Stimulated activated CD4-positive, alpha-beta T cell treated with anti-CD3 and anti-CD28 coated beads, Interleukin-15, amount 100 ng/mL, for 48 hours (primary cell): Measurements from ENCODE around the gene EXOC4.

Source experiments
- DNase-seq, 2 donors: peaks; one replicate each; pipeline ENCODE4 v3.0.0-alpha.2; 2020; ENCODE audit warnings: low read depth in 2 of 2

EXOC4 gene

DNA sequence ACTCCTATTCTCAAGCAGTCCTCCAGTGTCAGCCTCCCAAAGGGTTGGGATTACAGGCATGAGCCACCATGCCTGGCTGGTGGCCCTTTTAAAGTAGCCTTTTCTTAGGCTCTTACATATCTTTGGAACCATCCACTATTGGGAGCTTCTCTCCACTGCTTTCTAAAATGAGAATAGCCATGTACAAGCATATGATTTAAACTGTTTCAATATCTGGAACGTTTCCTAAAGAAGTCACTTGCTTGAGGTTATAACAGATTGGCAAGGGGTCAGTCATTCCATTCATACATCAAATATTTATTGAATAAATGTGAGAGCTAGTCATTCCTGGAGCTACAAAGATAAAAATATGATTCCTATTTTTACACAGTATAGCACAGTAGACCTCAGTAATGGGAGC is 776.9 kb downstream of the EXOC4 start:
- DNase-seq: no peak

DNA sequence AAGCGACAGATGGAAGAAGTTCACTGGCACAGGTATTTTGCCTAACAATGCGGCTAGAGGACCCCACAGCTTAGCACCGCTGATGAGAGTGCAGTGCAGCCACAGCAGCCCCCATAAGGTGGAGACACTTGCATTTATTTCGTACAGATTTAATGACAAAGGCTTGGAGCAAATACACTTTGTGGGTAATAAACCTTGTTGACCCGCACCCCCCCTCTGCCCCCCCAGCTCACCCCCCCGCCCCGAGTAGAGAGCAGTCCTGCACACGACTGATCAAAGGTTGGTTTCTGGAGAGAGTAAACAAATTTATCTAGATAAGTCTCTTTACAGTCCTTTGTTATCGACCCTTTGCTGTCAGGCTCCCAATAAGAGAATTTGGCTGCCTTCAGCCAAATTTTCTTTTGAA is 777.6 kb downstream of the EXOC4 start:
- DNase-seq: no peak

DNA sequence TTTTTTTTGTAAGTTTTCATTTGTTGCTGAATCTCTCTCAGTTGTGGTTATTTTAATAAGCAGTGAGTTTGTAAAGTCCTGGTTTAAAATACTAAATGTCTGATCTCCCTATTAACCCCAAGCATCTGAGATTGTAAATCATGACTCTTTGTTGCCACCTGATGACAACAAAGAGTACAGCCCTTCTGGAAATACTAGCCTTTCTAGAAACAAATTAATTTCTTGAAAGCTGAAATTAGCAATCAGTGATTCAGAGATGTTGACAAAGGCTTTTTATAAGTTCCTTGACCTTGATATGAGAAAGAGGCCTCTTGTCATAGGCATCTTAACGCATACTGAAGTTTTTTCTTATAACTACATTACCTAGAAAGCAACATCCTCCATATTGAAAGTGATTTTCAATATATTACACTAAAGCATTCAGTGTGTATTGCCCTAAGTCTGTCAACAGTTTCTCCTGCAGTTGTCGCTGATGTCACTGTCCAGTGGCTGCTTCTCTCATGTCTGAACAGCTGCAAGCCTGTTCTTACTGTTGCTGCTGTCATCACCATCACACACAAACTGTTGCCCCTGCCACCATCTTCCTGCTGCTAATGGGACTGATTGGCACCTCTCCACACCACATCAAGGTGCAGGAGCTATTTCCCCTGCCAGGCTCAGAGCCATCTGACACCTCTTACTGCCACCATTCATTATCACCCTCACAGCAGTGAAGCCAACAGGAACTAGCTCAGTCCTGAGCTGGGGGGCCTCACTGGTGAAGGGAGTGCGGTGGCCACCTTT is 779.1 kb downstream of the EXOC4 start:
- DNase-seq: no peak

DNA sequence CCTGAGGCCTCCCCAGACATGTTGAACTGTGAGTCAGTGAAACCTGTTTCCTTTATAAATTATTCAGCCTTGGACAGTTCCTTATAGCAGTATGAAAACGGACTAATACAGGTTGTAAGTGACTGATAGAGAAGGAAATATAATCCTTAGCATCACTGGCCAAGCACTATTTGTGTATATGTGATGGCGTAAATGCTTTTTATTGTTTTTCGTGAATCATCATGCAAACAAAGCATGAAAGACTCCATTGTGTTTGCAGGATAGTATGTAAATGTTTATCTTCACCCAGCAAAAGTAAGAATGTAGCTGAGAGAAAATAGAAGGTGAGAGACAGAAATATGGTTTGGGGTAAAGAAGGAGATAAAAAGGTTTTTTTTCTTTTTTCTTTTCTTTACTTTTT is 781.8 kb downstream of the EXOC4 start:
- no peak for DNase-seq

DNA sequence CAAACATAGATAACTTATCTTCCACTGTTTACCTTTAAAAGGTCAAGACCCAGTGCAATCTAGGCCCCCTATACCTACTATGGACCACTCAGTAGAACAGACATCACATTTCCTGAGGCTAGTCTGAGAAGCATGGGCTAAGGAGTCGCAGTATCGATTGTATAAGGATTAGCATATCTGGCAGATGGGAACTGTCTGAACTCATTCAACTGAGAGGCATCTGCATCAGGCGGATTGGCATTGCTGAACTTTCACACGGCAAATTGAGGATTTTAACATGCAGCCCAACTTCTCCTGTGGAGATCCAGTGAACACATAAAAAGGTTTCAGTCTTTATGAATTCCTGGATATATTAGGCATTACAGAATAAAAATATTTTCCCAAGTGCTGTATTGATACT is 785.1 kb downstream of the EXOC4 start:
- no peak for DNase-seq

DNA sequence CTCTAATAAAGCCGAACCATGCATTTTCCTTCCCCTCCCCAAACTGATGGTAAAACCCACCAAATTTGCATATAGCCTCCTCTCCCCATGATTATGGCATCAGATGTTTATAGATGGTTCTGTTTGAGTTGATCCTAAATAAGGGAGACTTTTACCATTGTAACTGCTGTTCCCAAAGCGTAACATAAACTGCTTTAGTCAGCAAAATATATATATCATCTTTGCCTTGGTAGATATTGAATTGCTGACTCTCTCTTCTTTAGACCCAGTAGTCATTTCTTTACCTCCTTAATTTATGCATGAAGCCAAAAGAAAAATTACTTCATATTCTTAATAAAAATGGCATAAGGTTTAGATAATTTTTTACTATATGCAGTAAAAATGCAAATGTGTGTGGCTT is 788.1 kb downstream of the EXOC4 start:
- no peak for DNase-seq

DNA sequence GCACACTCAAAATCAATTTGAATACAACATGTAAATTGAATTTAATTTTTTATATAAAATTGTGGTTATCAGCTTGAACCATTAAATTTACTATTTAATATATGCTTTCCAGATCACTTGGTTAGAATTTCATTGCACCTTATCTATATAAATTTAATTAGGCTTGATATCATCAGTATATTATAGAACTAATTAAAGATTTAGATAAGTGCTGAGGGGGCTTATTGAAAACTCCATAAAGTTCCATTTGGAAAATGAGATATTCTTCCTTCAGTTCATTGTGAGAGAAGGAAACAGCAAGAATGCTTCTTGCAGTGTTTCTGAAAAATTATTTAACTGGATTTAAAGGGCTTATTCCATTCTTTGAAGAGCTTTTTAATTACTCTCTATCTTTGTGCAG is 788.6 kb downstream of the EXOC4 start:
- DNase-seq: no peak

- DNase-seq: no peak
Observed at GRCh38 chr7:134042307-134042706, 789.4 kb downstream of the EXOC4 start.

DNA sequence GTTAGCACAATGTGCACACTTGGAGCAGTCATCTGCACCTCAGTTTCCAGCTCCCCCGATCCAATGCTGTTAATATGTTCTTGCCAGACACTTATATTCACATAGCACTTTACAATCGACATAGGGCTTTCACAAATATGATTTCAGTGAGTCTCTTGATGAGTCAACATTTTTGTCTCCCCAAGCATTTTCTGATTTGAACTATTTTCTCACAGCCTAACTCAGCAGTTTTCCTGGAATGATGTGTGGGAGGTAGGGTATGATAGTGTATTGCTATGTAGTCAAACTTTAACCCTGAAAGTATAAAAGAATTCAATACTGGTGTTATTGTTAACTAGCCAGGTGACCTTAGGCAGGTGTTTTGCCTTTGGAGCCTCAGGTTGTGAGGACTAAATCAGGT is 791.8 kb downstream of the EXOC4 start:
- DNase-seq: no peak

GRCh38 chr7:134045716-134046115 is 792.8 kb downstream of the EXOC4 start:
- no peak for DNase-seq

DNA sequence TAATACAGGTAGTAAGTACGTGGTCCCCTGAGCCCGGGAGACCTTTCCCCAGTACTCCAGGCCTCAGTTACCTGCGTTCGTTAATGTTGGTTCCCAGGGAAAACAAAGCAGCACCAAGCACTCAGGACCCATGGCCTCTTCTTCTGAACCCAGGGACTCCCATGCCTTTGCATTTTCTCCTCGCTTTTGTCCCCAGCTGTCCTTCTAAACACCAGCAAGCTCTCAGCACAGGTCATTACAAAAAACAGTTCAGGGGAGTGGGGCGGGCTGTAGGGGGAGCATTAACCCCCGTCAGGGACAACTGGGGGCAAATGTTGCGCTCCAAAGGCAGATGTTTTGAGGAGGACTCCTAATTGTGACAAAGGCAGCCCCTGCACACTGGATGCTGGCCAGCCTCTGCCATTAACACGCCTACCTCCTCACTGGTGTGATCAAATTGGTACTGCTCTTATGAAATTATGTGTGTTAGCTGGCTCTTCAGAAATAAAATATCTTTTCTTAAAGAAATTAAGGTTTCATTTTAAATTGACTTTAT is 793.8 kb downstream of the EXOC4 start:
- DNase-seq: no peak

DNA sequence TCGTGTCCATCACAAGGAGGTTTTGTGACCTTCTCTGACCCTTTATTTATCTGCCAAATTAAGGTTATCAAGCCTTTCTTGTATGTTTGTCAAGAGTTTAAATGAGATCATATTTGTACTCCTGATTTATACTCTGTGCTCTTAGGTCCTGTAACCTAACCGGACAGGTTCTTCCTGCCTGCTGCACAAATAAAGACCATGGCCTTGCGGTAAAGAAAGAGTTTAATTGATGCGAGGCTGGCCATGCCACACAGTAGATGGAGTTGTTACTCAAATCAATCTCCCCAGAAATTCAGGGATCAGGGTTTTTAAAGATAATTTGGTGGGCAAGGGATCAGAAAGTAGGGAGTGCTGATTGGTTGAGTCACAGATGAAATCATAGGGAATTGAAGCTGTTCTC is 794.8 kb downstream of the EXOC4 start:
- no peak for DNase-seq

DNA sequence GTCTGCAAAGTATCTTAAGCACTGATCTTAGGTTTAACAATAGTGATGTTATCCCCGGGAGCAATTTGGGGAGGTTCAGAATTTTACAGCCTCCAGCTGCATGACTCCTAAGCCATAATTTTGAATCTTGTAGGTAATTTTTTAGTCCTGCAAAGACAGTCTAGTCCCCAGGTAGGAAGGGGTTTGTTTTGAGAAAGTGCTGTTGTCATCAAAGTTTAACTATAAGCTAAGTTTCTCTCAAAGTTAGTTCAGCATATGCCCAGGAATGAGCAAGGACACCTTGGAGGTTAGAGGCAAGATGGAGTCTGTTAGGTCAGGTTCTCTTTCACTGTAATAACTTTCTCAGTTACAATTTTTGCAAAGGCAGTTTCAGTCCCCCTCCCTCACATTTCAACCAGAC is 795.3 kb downstream of the EXOC4 start:
- DNase-seq: no peak

DNA sequence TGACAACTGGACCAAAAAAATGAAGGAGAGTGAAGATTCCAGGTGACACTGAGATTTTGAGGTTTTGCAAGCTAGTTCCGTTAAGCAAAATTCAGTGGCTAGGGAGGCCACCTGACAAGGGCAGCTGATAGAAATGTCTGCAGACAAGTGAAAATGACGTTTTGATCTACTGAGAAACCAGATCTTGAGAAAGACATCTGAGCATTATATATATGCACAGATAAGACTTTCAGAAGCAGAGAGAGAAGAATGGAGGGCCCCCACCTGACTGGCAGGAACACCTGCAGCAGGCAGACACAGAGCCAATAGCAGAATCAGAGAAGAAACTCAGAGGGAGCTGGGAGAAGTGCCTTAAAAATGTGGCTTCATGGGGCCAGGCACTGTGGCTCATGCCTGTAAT is 798.1 kb downstream of the EXOC4 start:
- no peak for DNase-seq

GRCh38 chr7:134056816-134057215 is 803.9 kb downstream of the EXOC4 start:
- no peak for DNase-seq

GRCh38 chr7:134058521-134058920 is 805.6 kb downstream of the EXOC4 start:
- DNase-seq: no peak

DNA sequence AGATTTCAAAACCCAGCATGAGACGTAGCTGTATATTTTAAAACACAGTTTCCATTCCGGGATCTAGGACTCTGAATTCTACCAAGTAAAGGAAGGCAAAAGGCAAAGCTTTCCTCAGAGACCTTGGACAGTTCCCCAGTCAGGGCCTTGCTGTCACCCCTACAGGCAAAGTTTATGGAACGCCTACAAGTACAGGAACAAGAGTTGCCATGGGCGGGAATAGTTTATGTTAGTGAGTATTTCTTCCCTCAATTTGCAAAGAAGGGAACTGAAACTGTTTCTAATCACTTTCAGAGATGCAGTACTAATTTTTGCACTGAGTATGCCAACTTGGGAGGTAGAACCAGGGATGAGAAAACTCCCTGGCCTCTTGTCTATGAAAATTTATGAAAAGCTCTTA is 806.1 kb downstream of the EXOC4 start:
- no peak for DNase-seq

GRCh38 chr7:134059921-134060320 is 807.0 kb downstream of the EXOC4 start:
- no peak for DNase-seq

GRCh38 chr7:134060874-134061273 is 808.0 kb downstream of the EXOC4 start:
- no peak for DNase-seq

GRCh38 chr7:134062460-134062859 is 809.6 kb downstream of the EXOC4 start:
- no peak for DNase-seq

- no peak for DNase-seq
Observed at GRCh38 chr7:134065415-134065814, 812.5 kb downstream of the EXOC4 start.

DNA sequence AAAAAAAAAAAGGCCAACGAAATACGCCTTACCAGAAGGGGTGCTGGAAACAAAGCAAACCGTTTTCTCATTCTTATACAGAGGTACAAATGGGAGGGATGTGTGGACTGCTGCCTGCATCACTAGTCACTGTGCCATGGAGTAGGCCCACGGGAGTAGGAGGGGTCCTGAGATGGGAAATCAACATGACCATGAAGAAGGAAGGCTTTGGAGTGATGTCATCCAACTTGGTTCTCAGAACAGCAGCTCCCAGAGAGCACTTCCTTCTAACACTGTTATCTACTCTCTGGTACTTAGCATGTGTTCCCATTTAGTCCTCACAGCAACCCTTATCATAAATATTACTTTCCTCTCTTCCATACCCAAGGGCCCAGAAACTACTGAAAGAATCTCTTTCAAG is 814.3 kb downstream of the EXOC4 start:
- DNase-seq: no peak

DNA sequence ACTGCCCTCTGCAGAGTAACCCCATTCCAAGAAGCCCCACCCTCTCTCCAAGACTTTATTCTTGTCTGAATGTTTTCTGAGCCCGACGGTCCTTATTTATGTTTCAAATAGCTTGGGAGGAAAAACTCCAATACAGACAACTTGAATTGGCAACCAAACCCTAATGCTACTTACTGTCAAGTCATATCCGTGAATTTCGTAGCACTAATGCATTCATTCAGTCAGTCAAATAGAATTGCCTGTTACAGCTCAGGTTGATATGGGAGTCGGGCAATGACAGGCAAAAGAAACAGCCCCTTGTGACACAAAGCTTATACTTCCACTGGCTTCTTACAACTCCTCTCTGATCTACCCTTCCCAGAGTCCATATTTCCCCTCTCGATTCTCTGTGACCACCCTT is 815.8 kb downstream of the EXOC4 start:
- DNase-seq: no peak

DNA sequence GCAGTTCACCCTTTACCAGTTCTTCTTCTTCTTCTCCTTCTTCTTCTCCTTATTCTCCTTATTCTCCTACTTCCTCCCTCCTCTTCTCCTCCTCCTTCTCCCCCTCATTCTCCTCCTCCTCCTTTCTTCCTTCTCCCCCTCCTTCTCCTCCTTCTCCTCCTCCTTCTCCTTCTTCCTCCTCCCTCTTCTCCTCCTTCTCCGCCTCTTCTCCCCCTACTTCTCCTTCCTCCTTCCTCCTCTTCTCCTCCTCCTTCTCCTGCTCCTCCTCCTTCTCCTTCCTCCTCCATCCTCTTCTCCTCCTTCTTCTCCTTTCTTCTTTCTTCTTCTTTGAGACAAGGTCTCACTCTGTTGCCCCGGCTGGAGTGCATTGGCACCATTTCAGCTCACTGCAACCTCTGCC is 816.3 kb downstream of the EXOC4 start:
- DNase-seq: no peak
